ENCODE measurements around the gene SLC9B2.

DNA sequence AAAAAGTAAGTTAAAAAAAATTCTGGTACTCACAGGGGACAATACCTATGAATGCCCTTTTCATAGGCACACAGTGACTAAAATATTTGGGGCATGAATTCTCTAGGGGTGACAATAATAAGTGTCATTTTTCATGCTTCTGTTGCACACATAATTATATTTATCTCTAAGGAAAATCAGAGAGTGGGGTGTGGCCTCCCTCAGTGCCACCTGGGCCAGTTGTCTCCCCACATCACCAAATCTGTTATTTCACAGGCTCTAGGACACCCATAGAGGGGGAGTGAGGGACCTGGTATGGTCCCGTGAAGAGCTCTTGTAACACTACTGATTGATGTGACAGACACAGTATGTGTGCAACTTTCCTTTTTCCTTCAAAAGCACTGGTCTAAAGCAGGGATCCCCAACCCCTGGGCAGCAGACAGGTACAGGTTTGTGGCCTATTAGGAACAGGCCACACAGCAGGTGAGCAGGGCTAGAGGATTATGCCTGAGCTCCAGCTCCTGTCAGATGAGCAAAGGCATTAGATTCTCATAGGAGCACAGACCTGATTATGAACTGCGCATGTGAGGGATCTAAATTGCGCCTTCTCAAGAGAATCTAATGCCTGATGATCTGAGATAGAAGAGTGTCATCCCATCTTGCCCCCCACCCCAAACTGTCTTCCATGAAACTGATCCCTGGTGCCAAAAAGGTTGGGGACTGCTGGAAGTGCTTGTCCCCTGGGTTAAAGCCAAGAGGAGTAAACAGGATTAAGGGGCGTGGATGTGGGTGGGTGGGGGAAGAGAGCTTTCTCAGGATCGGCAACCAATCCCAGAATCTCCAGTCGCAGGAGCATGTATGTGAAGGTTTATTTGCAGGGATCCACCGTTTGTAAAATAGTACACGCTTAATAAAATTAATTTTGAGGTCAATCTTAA lies 57.9 kb downstream of the SLC9B2 start:
- TF ChIP-seq RAD21 (IDR thresholded peaks at IDR 0.05; ENCODE audit: low read length), result no peak
- no peak for TF ChIP-seq FOXM1 (IDR thresholded peaks at IDR 0.05; ENCODE audit: low read depth)
- TF ChIP-seq, protein P1, sequence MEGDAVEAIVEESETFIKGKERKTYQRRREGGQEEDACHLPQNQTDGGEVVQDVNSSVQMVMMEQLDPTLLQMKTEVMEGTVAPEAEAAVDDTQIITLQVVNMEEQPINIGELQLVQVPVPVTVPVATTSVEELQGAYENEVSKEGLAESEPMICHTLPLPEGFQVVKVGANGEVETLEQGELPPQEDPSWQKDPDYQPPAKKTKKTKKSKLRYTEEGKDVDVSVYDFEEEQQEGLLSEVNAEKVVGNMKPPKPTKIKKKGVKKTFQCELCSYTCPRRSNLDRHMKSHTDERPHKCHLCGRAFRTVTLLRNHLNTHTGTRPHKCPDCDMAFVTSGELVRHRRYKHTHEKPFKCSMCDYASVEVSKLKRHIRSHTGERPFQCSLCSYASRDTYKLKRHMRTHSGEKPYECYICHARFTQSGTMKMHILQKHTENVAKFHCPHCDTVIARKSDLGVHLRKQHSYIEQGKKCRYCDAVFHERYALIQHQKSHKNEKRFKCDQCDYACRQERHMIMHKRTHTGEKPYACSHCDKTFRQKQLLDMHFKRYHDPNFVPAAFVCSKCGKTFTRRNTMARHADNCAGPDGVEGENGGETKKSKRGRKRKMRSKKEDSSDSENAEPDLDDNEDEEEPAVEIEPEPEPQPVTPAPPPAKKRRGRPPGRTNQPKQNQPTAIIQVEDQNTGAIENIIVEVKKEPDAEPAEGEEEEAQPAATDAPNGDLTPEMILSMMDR (IDR thresholded peaks at IDR 0.05), result no peak
- TF ChIP-seq SIN3A (IDR thresholded peaks at IDR 0.05; ENCODE audit: borderline replicate concordance, low read depth, low read length), result no peak
- no peak for TF ChIP-seq POLR2AphosphoS5 (IDR thresholded peaks at IDR 0.05; ENCODE audit: low read depth, low read length)
- no peak for TF ChIP-seq TAF1 (IDR thresholded peaks at IDR 0.05; ENCODE audit: borderline replicate concordance, low read depth, low read length)
- TF ChIP-seq REST (IDR thresholded peaks at IDR 0.05; ENCODE audit: low read depth, low read length), result no peak
- no peak for TF ChIP-seq FOSL2 (IDR thresholded peaks at IDR 0.05; ENCODE audit: borderline replicate concordance, low read depth)
- TF ChIP-seq CHD2 (IDR thresholded peaks at IDR 0.05; ENCODE audit: low read length, partially characterized antibody), result no peak
- no peak for TF ChIP-seq RCOR1 (IDR thresholded peaks at IDR 0.05; ENCODE audit: low read length)
